H9 (cell line): ENCODE results near the gene PLSCR4. TPM values are rescaled to one million over a fixed set of nuclear protein-coding genes. Genes with fewer than 3 reads are reported as not detected.
"Not testable (repeated sequence)": the region's sequence is repeated elsewhere in the genome, so short reads cannot be mapped to it uniquely, and the experiment has no call there.

Experiments used
- DNase-seq: peaks from one replicate; pipeline ENCODE4 v3.0.0-alpha.2; 2017
- H2AFZ ChIP-seq: one replicate; pipeline ENCODE4 v1.6.1; 2013; ENCODE audit warnings: mild to moderate bottlenecking, low read length, control low read depth, moderate library complexity
- H2AK5ac ChIP-seq: 2 replicates; pipeline ENCODE4 v1.6.1; 2013; ENCODE audit warnings: low read length, control low read depth, mixed read lengths; ENCODE audit not compliant: insufficient read length
- H2BK120ac ChIP-seq: one replicate; pipeline ENCODE4 v1.6.1; 2013; ENCODE audit warnings: low read depth, mild to moderate bottlenecking, low read length, control low read depth, inconsistent platforms; ENCODE audit not compliant: poor library complexity, severe bottlenecking
- H2BK12ac ChIP-seq: 2 replicates; pipeline ENCODE4 v1.6.1; 2013; ENCODE audit warnings: low read length, control low read depth, mixed read lengths, low read depth; ENCODE audit not compliant: insufficient read length
- H2BK15ac ChIP-seq: 2 replicates; pipeline ENCODE4 v1.6.1; 2013; ENCODE audit warnings: low read depth, low read length, control low read depth
- H2BK20ac ChIP-seq: one replicate; pipeline ENCODE4 v1.6.1; 2013; ENCODE audit warnings: low read depth, mild to moderate bottlenecking, low read length, control low read depth, inconsistent platforms; ENCODE audit not compliant: poor library complexity, severe bottlenecking
- H2BK5ac ChIP-seq: 2 replicates; pipeline ENCODE4 v1.6.1; 2013; ENCODE audit warnings: low read length, control low read depth, mixed read lengths; ENCODE audit not compliant: insufficient read length
- H3K14ac ChIP-seq: 2 replicates; pipeline ENCODE4 v1.6.1; 2013; ENCODE audit warnings: low read length, control low read depth; ENCODE audit not compliant: insufficient read depth
- H3K18ac ChIP-seq: 2 replicates; pipeline ENCODE4 v1.6.1; 2013; ENCODE audit warnings: low read depth, mild to moderate bottlenecking, mixed read lengths, low read length, control low read depth; ENCODE audit not compliant: insufficient read length
- H3K23ac ChIP-seq: 2 replicates; pipeline ENCODE4 v1.6.1; 2013; ENCODE audit warnings: low read length, control low read depth, mixed read lengths, low read depth; ENCODE audit not compliant: insufficient read length
- H3K23me2 ChIP-seq: 2 replicates; pipeline ENCODE4 v1.6.1; 2013; ENCODE audit warnings: low read depth, mild to moderate bottlenecking, mixed read lengths, low read length, control low read depth; ENCODE audit not compliant: insufficient read length, poor library complexity, severe bottlenecking
- H3K27ac ChIP-seq: 2 replicates; pipeline ENCODE4 v1.5.1; 2013; ENCODE audit warnings: low read length, control low read depth, mixed read lengths, low read depth; ENCODE audit not compliant: insufficient read length
- H3K27me3 ChIP-seq: 2 replicates; pipeline ENCODE4 v1.6.1; 2013; ENCODE audit warnings: low read length, control low read depth, inconsistent platforms; ENCODE audit not compliant: insufficient read depth
- H3K4ac ChIP-seq: 2 replicates; pipeline ENCODE4 v1.6.1; 2013; ENCODE audit warnings: low read depth, mild to moderate bottlenecking, control low read depth, inconsistent platforms, low read length, moderate library complexity
- H3K4me1 ChIP-seq: 2 replicates; pipeline ENCODE4 v1.6.1; 2013; ENCODE audit warnings: low read length, control low read depth, inconsistent platforms; ENCODE audit not compliant: insufficient read depth
- H3K4me2 ChIP-seq: 2 replicates; pipeline ENCODE4 v1.6.1; 2013; ENCODE audit warnings: low read length, control low read depth, mixed read lengths; ENCODE audit not compliant: insufficient read length, insufficient read depth
- H3K56ac ChIP-seq: 2 replicates; pipeline ENCODE4 v1.6.1; 2013; ENCODE audit warnings: low read depth, mild to moderate bottlenecking, mixed read lengths, low read length, control low read depth; ENCODE audit not compliant: insufficient read length
- H3K79me1 ChIP-seq: 2 replicates; pipeline ENCODE4 v1.6.1; 2013; ENCODE audit warnings: low read depth, mild to moderate bottlenecking, moderate library complexity, low read length, control low read depth, inconsistent platforms; ENCODE audit not compliant: insufficient read depth, poor library complexity, severe bottlenecking
- H3K79me2 ChIP-seq: 2 replicates; pipeline ENCODE4 v1.6.1; 2013; ENCODE audit warnings: low read length, control low read depth, inconsistent platforms; ENCODE audit not compliant: insufficient read depth
- H3K9ac ChIP-seq: 2 replicates; pipeline ENCODE4 v1.6.1; 2013; ENCODE audit warnings: low read length, control low read depth, mixed read lengths; ENCODE audit not compliant: insufficient read length; ENCODE audit errors: extremely low read depth
- H3K9me3 ChIP-seq: one replicate; pipeline ENCODE4 v1.6.1; 2013; ENCODE audit warnings: low read depth, low read length, inconsistent platforms; ENCODE audit not compliant: control insufficient read depth
- H3T11ph ChIP-seq: one replicate; pipeline ENCODE4 v1.6.1; 2013; ENCODE audit warnings: mild to moderate bottlenecking, low read length, control low read depth, inconsistent platforms
- H4K20me1 ChIP-seq: one replicate; pipeline ENCODE4 v1.6.1; 2013; ENCODE audit not compliant: control insufficient read depth, insufficient read length, insufficient read depth
- H4K5ac ChIP-seq: 2 replicates; pipeline ENCODE4 v1.6.1; 2013; ENCODE audit warnings: low read depth, mild to moderate bottlenecking, mixed read lengths, low read length, control low read depth; ENCODE audit not compliant: insufficient read length
- H4K8ac ChIP-seq: replicated peaks from 2 replicates; pipeline ENCODE4 v1.6.1; 2013; ENCODE audit warnings: low read length, control low read depth, mixed read lengths, low read depth; ENCODE audit not compliant: insufficient read length
- H4K91ac ChIP-seq: 2 replicates; pipeline ENCODE4 v1.6.1; 2013; ENCODE audit warnings: low read depth, mild to moderate bottlenecking, moderate library complexity, mixed read lengths, low read length, control low read depth; ENCODE audit not compliant: insufficient read length
- H3K27ac Mint-ChIP-seq, 3 experiments: 2 replicates in 2 of 3; 3 replicates in 1 of 3; pipeline ENCODE4 v1.8.0; 2020 to 2021; ENCODE audit warnings: mixed read lengths in 3 of 3, mild to moderate bottlenecking in 1 of 3, moderate library complexity in 1 of 3
- H3K27me3 Mint-ChIP-seq: 2 replicates; pipeline ENCODE4 v1.8.0; 2021; ENCODE audit warnings: low read depth, mild to moderate bottlenecking, moderate library complexity, mixed read lengths
- H3K36me3 Mint-ChIP-seq, 3 experiments: 2 replicates in 2 of 3; 3 replicates in 1 of 3; pipeline ENCODE4 v1.8.0; 2020 to 2021; ENCODE audit warnings: low read depth in 3 of 3, mixed read lengths in 3 of 3; ENCODE audit not compliant: insufficient read depth in 1 of 3
- H3K4me1 Mint-ChIP-seq, 2 experiments: 2 replicates each; pipeline ENCODE4 v1.8.0; 2020; ENCODE audit warnings: mixed read lengths in 2 of 2
- H3K4me3 Mint-ChIP-seq, 2 experiments: 2 replicates in 1 of 2; 3 replicates in 1 of 2; pipeline ENCODE4 v1.8.0; 2020 to 2021; ENCODE audit warnings: mild to moderate bottlenecking in 2 of 2, mixed read lengths in 2 of 2, moderate library complexity in 1 of 2
- H3K9me3 Mint-ChIP-seq, 2 experiments: 2 replicates in 1 of 2; 3 replicates in 1 of 2; pipeline ENCODE4 v1.8.0; 2020; ENCODE audit warnings: mild to moderate bottlenecking in 2 of 2, mixed read lengths in 2 of 2, moderate library complexity in 1 of 2
- CTCF ChIP-seq: fragments of 200-600 bp; sonication (generic); conservative IDR thresholded peaks from 3 replicates; pipeline ENCODE4 v1.8.0; 2021; ENCODE audit warnings: antibody characterized with exemption, mild to moderate bottlenecking
- WGBS: extraction: QIAGEN DNeasy Blood & Tissue Kit; methylation state at CpG from one replicate; pipeline ENCODE4 v1.1.7; 2013; ENCODE audit warnings: missing lambda C conversion rate, low lambda C conversion rate, mixed read lengths; ENCODE audit not compliant: insufficient read length; ENCODE audit errors: extremely low coverage; 5-methylcytosine and 5-hydroxymethylcytosine counted together
- total RNA-seq: library from RNA; stranded (reverse); gene quantifications from 2 replicates; pipeline ENCODE4 v1.2.1, GENCODE V29; 2021

PLSCR4 gene
- total RNA-seq, 1 experiment from 2014 or later = 1.2 TPM

GRCh38 chr3:146256851-146257486 lies 6.1 kb upstream of the PLSCR4 start:
- Histone ChIP-seq H3K27me3 (no peaks in the 10 kb centered on the region), H4K91ac (peak overlapping the region; percentile 50), H3K23ac (no peak overlapping the region), H3K79me1 (no peaks in the 10 kb centered on the region), H4K8ac (no peak overlapping the region), H3K4me2 (no peak overlapping the region), H4K5ac (no peak overlapping the region), H3K4me1 (peaks cover 9% of the 10 kb centered on the region; the same call in 1 of the 2 replicates), H2BK12ac (no peak overlapping the region), H3T11ph (no peak overlapping the region), H3K9me3 (no peaks in the 10 kb centered on the region), H3K56ac (no peak overlapping the region), H2BK15ac (no peak overlapping the region), H3K14ac (no peak overlapping the region), H2BK5ac (no peak overlapping the region), H2AFZ (peak overlapping the region; percentile 73), H3K9ac (no peak overlapping the region), H2AK5ac (no peak overlapping the region), H4K20me1 (no peaks in the 10 kb centered on the region), H3K79me2 (no peaks in the 10 kb centered on the region), H3K23me2 (no peaks in the 10 kb centered on the region), H2BK120ac (no peak overlapping the region), H2BK20ac (no peak overlapping the region), H3K18ac (no peak overlapping the region), H3K27ac (peak overlapping the region; percentile 83), H3K4ac (no peak overlapping the region)
- peaks cover 19% of the 10 kb centered on the region in 2 experiments for H3K4me1 Mint-ChIP-seq
- no peak overlapping the region for H3K4me3 Mint-ChIP-seq
- no peak; the same call in 2 of the 3 replicates for TF ChIP-seq CTCF
- H3K9me3 Mint-ChIP-seq = peaks cover 25 to 28% of the 10 kb centered on the region in 2 experiments
- H3K36me3 Mint-ChIP-seq = peaks cover 15 to 45% (median 37%) of the 10 kb centered on the region in 3 experiments
- H3K27me3 Mint-ChIP-seq = no peaks in the 10 kb centered on the region
- peak overlapping the region; percentile 40 to 87 (median 77); a peak in 6 of 7 replicates for H3K27ac Mint-ChIP-seq
- peak; percentile 56 for DNase-seq
- no CpG with 5 or more reads among the region's 3 CpGs for WGBS

- H3K23ac ChIP-seq, DNase-seq, H3K27me3 Mint-ChIP-seq, H3K4me1 ChIP-seq, H3T11ph ChIP-seq, H4K20me1 ChIP-seq, H2BK120ac ChIP-seq, H3K23me2 ChIP-seq, H3K14ac ChIP-seq, H2BK12ac ChIP-seq, H4K91ac ChIP-seq, H2BK20ac ChIP-seq, H2AK5ac ChIP-seq, H3K79me1 ChIP-seq, H3K56ac ChIP-seq, H2AFZ ChIP-seq, H3K4me2 ChIP-seq, H3K9ac ChIP-seq, H4K8ac ChIP-seq, H3K79me2 ChIP-seq, H4K5ac ChIP-seq, H2BK5ac ChIP-seq, H3K18ac ChIP-seq, H3K9me3 ChIP-seq, H2BK15ac ChIP-seq, H3K27me3 ChIP-seq, H3K27ac ChIP-seq, H3K27ac Mint-ChIP-seq, H3K4ac ChIP-seq: not testable (repeated sequence)
- H3K9me3 Mint-ChIP-seq = peaks cover 28 to 29% of the 10 kb centered on the region in 2 experiments
- H3K4me1 Mint-ChIP-seq = peaks cover 10 to 15% of the 10 kb centered on the region in 2 experiments
- peak overlapping the region in 1 of 2 experiments; percentile 48; a peak in 1 of 5 replicates for H3K4me3 Mint-ChIP-seq
- H3K36me3 Mint-ChIP-seq = peaks cover 16 to 42% (median 30%) of the 10 kb centered on the region in 3 experiments
- no CpG with 5 or more reads among the region's 10 CpGs for WGBS
These were observed 1.5 kb upstream of the PLSCR4 start for GRCh38 chr3:146252445-146252844.
